ENCODE results near the gene KATNBL1. TPM values are rescaled to one million over a fixed set of nuclear protein-coding genes. Genes with fewer than 3 reads are reported as not detected.

Gene KATNBL1
- total RNA-seq, 1 donor from 2014 or later: 50.3 TPM

DNA sequence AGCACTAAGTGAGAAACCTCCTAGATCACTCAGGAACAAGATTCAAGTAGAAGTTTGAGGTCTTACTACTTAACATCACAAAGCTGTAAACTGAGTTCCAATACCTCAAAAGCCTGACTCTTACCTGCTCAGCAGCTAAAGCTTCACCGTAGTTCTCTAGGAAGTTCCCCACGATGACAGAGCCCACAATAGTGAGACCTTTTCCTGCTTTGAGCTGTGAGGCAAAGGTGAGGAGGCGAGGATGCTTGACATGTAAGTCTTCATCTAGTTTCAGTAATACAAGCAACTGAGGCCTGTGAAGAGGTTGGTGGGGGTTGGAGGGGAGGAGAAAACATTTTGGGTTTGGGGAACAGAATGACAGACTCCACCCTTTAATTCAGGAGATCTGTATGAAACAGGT, 30.6 kb upstream of the KATNBL1 start:
- Histone ChIP-seq H3K4me1 (no peaks in the 10 kb centered on the region), H3K27ac (no peak overlapping the region), H3K27me3 (no peaks in the 10 kb centered on the region), H3K4me3 (no peak overlapping the region), H3K9me3 (no peaks in the 10 kb centered on the region), H3K36me3 (peaks cover 0 to 47% of the 10 kb centered on the region in 2 donors)
- no peak for TF ChIP-seq POLR2AphosphoS5 (IDR thresholded peaks at IDR 0.05; ENCODE audit: insufficient read depth in 1 of 2, low read depth in 1 of 2)
- no peak for DNase-seq (ENCODE audit: extremely low spot score in 2 of 2)
- intact Hi-C loops (cut with DNase I): loop anchor here (10.0 kb wide), 1 partner anchor 124 kb away; the partner anchor contains the start of gene LPCAT4

- intact Hi-C loops (cut with DNase I): no loop called here
- no peak overlapping the region for H3K4me3 ChIP-seq
- peaks cover 0 to 52% of the 10 kb centered on the region in 2 donors for H3K36me3 ChIP-seq
- no peaks in the 10 kb centered on the region for H3K4me1 ChIP-seq
- no peak overlapping the region for H3K27ac ChIP-seq
- no peak for TF ChIP-seq POLR2A (IDR thresholded peaks at IDR 0.05)
- TF ChIP-seq POLR2AphosphoS5 (IDR thresholded peaks at IDR 0.05; ENCODE audit: insufficient read depth in 1 of 2, low read depth in 1 of 2): peak in 1 of 2 donors; percentile 78
- TF ChIP-seq, protein P1, sequence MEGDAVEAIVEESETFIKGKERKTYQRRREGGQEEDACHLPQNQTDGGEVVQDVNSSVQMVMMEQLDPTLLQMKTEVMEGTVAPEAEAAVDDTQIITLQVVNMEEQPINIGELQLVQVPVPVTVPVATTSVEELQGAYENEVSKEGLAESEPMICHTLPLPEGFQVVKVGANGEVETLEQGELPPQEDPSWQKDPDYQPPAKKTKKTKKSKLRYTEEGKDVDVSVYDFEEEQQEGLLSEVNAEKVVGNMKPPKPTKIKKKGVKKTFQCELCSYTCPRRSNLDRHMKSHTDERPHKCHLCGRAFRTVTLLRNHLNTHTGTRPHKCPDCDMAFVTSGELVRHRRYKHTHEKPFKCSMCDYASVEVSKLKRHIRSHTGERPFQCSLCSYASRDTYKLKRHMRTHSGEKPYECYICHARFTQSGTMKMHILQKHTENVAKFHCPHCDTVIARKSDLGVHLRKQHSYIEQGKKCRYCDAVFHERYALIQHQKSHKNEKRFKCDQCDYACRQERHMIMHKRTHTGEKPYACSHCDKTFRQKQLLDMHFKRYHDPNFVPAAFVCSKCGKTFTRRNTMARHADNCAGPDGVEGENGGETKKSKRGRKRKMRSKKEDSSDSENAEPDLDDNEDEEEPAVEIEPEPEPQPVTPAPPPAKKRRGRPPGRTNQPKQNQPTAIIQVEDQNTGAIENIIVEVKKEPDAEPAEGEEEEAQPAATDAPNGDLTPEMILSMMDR (IDR thresholded peaks at IDR 0.05): no peak
- H3K27me3 ChIP-seq: no peaks in the 10 kb centered on the region
- H3K9me3 ChIP-seq: no peaks in the 10 kb centered on the region
- DNase-seq (ENCODE audit: extremely low spot score in 2 of 2): no peak
Measured at GRCh38 chr15:34239151-34239808, 29.4 kb upstream of the KATNBL1 start.

GRCh38 chr15:34233614-34234013, 23.7 kb upstream of the KATNBL1 start:
- no peak overlapping the region for H3K27ac ChIP-seq
- no peaks in the 10 kb centered on the region for H3K4me1 ChIP-seq
- no peak for DNase-seq (ENCODE audit: extremely low spot score in 2 of 2)
- intact Hi-C loops (cut with DNase I): no loop called here
- no peaks in the 10 kb centered on the region for H3K9me3 ChIP-seq
- TF ChIP-seq POLR2AphosphoS5 (IDR thresholded peaks at IDR 0.05; ENCODE audit: insufficient read depth in 1 of 2, low read depth in 1 of 2): no peak
- TF ChIP-seq, protein P1 (IDR thresholded peaks at IDR 0.05): no peak
- no peak for TF ChIP-seq POLR2A (IDR thresholded peaks at IDR 0.05)
- H3K27me3 ChIP-seq: no peaks in the 10 kb centered on the region
- H3K36me3 ChIP-seq: peaks cover 0 to 86% of the 10 kb centered on the region in 2 donors
- H3K4me3 ChIP-seq: no peak overlapping the region

DNA sequence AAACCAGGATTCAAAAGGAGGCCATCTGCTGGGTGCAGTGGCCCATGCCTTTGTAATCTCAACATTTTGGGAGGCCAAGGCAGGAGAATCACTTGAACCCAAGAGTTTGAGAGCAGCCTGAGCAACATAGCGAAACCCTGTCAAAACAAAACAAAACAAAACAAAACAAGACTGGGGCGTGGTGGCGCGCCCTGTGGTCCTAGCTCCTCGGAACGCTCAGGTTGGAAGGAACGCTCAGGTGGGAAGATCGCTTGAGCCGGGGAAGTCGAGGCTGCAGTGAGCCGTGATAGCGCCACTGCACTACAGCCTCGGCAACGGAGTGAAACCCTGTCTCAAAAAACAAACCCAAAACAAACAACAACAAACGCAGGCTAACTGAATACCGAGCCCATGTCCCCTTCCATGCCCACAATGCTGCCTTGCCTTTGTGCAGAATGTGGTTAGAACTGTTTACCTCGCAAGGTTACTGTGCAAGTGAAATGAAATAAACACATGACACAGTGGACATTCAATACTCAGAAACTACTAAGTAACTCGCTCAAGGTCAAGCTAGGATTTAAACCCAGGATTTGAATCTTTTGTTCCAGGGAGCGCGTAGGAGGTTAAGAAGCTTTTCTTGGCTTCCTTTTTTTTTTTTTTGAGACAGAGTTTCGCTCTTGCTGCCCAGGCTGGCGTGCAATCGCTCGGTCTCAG, 14.2 kb upstream of the KATNBL1 start:
- H3K27ac ChIP-seq: peak overlapping the region; percentile 88
- DNase-seq (ENCODE audit: extremely low spot score in 2 of 2): no peak
- peaks cover 0 to 17% of the 10 kb centered on the region in 2 donors for H3K36me3 ChIP-seq
- H3K4me3 ChIP-seq: peak overlapping the region; percentile 65 to 78
- TF ChIP-seq POLR2AphosphoS5 (IDR thresholded peaks at IDR 0.05; ENCODE audit: insufficient read depth in 1 of 2, low read depth in 1 of 2) (no peak), POLR2A (IDR thresholded peaks at IDR 0.05) (no peak)
- TF ChIP-seq, protein P1 (IDR thresholded peaks at IDR 0.05): no peak
- H3K9me3 ChIP-seq: no peaks in the 10 kb centered on the region
- H3K27me3 ChIP-seq: no peaks in the 10 kb centered on the region
- H3K4me1 ChIP-seq: peaks cover 24% of the 10 kb centered on the region
- intact Hi-C loops (cut with DNase I): loop anchor here (10.0 kb wide), 1 partner anchor 361 kb away; the partner anchor contains the start of gene GOLGA8B

- no peak for DNase-seq (ENCODE audit: extremely low spot score in 2 of 2)
- TF ChIP-seq POLR2A (IDR thresholded peaks at IDR 0.05) (no peak), POLR2AphosphoS5 (IDR thresholded peaks at IDR 0.05; ENCODE audit: insufficient read depth in 1 of 2, low read depth in 1 of 2) (peak in 1 of 2 donors; percentile 15)
- TF ChIP-seq, protein P1 (IDR thresholded peaks at IDR 0.05): no peak
- no peak overlapping the region for H3K27ac ChIP-seq
- H3K4me3 ChIP-seq: no peak overlapping the region
- H3K4me1 ChIP-seq: no peaks in the 10 kb centered on the region
- no peaks in the 10 kb centered on the region for H3K36me3 ChIP-seq
- intact Hi-C loops (cut with DNase I): no loop called here
- H3K9me3 ChIP-seq: no peaks in the 10 kb centered on the region
- H3K27me3 ChIP-seq: no peaks in the 10 kb centered on the region
Measured at GRCh38 chr15:34217587-34218225, 7.8 kb upstream of the KATNBL1 start.

Measured in vagina (tissue), 2 donors.